ENCODE measurements around the gene TM6SF1.
"Not testable (repeated sequence)": the region's sequence is repeated elsewhere in the genome, so short reads cannot be mapped to it uniquely, and the experiment has no call there.

The TM6SF1 gene

DNA sequence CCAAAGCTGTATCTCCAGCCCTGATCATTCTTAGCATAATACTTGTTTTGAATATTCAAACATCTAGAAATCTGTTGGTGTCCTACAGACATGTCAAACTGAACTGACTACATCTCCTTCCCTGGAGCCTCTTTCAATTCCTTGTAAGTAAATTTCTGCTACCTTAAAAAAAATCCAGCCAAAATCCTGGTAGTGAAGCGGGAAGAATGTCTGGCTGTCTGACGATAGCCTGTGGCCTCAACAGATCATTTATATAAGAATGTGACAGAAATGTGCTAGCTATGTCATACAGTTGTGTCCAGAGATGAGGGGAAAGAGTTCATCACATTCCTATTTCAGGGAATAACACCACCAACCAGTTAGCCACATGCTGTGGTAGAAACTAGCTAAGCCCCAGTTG lies 18.6 kb upstream of the TM6SF1 start:
- DNase-seq (ENCODE audit: low read depth, low spot score): no peak

DNA sequence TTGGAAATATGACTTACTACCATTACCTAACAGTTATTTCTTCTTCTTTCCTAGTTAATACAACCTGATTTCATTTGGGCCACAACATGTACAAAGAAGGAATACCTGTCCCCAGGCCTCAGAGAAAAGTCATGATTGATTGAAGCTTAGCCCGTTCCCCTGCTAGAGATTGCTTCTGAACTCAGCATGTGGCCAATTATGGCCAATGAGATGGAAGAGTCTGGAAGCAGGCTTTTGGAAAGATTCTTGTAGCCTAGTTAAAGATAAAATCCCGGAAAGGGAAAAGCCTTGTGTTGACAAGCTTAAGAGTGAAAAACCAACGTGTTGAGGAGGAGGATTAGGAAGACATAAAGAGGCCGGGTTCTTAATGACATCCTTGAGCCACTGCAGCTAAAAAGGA lies 17.0 kb upstream of the TM6SF1 start:
- no peak for DNase-seq (ENCODE audit: low read depth, low spot score)

DNA sequence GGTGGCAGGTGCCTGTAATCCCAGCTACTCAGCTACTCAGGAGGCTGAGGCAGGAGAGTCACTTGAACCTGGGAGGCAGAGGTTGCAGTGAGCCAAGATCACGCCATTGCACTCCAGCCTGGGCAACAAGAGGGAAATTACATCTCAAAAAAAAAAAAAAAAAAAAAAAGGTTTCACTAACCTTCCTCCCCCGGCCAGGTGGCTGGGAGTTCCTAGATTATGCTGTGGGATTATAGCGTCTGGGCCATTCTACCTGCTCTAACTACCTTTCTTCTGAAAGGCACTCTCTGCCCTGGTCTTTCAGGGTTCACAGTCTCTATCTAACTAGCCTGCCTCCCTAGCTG lies 15.5 kb upstream of the TM6SF1 start:
- DNase-seq (ENCODE audit: low read depth, low spot score): not testable (repeated sequence)

DNA sequence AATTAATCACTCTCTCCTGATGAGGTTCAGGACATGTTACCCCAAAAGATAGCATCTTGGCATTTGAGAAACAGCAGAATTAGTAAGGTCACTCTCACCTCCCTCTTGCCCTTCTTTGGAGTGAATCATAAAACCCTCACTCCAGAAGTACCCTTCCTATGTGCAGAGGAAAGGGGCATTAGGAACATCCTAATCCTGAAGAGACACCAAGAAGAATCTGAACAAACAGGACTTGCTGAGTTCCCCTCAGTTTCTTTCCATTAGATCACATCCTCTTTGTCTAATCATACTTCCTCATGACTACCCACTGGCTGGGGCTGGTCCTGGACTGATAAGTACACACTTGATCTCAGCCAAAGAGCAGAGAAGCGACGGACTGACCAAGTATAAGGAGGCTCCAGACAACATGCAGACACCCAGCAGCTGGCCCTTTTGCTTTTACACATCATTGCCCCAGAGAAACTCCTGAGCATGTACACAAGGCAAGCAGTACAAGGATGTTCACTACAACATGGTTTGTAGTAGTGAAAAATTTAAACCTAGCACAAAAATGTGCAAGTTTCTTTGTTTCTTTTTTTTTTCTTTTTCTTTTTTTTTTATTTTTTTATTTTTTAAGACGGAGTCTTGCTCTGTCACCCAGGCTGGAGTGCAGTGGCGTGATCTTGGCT lies 15.0 kb upstream of the TM6SF1 start:
- DNase-seq (ENCODE audit: low read depth, low spot score): no peak

DNA sequence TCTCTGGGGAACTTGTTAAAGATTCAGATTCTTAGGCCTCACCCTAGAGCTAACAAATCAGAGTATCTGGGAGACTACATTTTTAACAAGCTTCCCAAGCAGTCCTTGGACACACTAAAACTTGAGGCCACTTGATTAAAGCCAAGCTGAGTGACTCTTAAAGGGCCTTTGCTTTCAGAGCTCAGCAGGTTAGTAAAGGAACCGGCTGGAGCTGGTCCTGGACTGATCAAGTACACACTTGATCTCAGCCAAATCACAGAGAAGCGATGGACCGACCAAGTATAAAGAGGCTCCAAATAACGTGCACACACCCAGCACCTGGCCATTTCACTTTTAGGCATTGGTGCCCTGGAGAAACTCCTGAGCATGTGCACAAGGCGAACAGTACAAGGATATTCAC lies 12.9 kb upstream of the TM6SF1 start:
- DNase-seq (ENCODE audit: low read depth, low spot score): no peak

DNA sequence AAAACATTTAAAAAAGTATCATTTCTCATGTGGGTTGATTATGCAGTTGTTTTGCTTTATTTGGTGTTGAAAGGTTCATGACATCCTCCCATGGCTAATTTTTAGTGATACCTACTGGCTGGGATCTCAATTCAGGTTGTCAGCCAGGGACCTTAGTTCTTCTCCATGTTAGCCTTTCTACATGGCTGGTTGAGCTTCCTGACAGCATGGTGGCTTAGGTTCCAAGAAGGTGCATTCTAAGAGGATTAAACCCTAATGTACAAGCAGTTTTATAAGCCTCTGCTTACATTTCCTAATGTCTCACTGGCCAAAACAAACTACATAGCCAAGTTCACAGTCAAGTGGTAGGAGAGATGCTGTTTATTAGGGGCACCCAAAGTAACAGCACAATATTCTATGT lies 9.4 kb upstream of the TM6SF1 start:
- DNase-seq (ENCODE audit: low read depth, low spot score): no peak

DNA sequence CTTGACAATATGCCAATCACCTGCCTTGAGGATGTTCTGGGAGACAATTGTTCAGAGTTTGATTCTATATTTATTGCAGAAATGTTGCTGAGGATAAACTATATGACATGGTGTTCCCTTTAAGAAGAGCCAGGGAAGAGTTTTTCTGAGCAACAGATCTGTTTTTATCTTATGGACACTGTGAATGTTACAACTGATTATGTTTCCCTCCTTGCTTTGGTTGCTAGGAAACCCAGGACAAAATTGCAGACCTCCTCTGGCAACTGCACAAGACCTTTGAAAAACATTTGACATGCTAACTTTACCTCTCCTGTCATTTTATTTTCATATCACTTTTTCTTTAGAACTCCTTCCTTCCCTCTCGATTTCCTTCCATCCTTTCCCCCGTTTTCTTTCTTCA lies 8.2 kb upstream of the TM6SF1 start:
- DNase-seq (ENCODE audit: low read depth, low spot score): no peak

DNA sequence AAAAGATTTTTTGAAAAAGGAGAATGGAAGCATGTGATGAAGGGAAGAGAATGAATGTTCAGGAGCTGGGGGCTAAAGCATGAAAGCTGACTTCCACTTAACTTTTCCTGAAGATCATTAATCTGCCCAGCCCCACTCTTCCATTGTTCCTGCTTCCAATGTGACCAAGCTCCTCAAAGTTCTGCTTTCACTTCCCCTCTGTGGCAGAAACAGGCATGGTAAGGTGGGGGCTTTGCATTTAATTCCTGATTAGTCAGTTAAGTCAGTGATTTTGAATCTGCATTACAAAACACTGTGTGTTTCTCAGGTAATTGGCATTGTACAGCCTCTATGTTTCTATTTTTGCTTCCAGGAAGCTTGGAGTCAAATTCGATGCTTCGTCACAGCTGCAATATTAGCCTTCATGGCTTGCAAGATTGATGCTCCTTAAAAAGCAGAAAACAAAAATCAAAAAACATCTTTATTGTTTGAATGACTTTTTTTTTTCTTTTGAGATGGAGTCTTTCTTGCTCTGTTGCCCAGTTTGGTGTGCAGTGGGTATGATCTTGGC lies 7.3 kb upstream of the TM6SF1 start:
- DNase-seq (ENCODE audit: low read depth, low spot score): no peak

DNA sequence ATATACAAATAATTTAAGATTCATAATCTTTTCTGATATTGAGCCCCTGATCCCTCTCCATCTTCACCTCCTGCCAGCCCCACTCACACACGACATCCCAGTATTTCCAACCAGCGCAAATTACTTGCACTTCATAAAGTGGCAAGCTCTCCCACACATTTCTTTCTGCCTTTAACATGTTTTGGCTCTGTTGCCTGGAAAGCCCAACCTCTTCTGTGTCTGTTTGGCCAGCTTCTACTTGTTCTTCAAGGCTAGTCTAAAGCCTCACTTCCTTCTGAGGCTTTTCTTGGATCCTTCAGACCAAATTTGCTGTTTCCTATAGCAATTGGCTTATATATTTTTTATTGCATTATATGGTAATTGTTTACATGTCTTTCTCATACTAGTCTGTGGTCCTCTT lies 5.1 kb upstream of the TM6SF1 start:
- no peak for DNase-seq (ENCODE audit: low read depth, low spot score)

DNA sequence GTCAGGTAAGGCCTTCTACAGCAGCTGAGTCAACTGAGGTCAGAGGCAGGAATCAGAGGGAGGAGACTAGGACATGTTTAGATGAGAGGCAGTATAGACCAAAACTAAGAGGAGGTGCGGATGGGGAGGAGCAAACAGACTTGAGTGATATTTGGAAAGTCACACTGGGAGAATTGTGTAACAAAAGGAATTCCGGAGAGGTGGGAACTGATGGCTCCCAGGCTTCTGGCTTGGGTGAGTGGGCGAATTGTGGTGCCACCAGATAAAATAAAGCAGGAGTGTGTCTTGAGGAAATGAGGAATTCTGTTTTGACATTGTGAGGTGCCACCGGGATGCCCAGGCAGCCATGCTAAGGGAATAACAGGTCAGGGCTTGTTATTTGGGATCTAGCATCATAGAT lies 3.3 kb upstream of the TM6SF1 start:
- no peak for DNase-seq (ENCODE audit: low read depth, low spot score)

DNA sequence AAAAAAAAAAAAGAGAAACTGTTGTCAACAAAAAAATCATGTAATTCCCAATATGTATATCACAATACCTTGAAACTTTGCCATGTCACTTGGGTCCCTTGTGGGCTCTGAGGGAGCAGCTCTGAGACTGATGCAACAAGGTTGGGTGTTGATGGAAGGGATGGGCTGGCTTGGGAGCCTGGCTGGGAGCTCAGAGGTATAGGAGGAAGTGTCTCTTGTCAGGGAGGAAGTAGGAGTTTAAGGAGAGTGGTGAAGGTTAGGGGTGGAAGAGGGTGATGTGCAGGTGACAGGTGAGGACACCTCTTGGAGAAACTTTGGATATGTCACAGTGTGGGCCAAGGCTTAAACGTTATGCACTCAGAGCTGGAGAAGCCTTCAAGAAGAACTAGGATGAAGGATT lies 2.0 kb upstream of the TM6SF1 start:
- no peak for DNase-seq (ENCODE audit: low read depth, low spot score)

DNA sequence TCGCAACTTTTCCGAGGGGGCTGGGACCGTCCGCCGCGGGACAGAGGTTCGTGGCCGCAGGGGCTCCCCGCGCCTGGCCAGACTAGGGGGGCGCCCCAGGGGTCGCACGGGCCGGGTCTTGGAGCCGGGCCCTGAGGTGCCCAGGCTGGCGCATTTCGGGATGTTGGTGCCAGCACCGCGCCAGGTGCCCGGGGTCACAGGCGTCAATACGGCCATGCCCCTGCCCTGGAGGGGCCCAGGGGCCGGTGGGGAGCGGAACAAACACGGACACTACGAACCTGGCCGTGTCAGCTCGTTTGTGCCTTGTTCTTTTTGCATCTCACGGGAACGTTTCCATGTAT lies 366 bp downstream of the TM6SF1 start:
- DNase-seq (ENCODE audit: low read depth, low spot score): no peak

DNA sequence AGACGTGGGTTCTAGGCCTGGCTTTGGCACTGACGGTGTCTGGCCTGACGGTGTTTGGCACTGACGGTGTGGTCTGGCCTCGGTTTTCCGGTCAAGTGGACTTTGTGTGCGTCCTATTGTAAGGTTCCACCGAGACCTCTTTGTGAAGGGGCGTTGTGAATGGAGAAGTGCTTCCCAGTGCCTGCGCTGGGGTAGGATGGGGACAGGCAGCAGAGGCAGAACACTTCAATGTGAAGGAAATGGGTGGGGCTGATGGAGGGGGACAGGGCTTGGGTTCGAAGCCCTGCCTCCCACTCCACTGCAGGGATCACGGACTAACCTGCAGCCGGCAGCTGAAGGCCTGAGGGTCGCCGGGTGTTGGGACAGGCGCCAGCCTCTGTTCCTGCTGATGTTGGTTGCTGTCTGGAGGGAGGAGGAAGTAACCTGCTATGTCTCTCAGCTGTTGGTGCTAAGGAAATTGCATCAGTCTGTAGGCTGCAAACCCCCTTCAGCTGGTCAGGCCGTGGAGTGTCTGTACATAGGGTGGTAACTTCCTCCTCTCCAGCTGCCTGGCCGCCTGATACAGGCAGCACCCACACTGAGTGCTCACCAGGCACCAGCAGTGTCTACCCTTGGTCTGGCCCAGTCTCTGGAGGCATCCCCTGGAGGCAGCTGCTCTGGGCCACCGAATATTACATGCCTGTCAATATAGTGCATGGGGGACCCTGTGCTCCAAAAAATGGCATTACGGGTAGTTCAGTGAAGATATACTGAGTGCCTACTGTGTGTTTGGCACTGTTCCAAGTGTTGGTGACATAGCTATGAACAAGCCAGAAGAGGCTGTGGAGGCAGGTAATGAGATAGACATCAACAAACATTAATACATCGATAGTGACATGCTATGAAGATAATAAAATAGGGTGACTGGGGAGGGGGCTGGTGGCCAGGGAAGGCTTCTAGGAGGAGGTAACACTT lies 1.1 kb downstream of the TM6SF1 start:
- no peak for DNase-seq (ENCODE audit: low read depth, low spot score)

DNA sequence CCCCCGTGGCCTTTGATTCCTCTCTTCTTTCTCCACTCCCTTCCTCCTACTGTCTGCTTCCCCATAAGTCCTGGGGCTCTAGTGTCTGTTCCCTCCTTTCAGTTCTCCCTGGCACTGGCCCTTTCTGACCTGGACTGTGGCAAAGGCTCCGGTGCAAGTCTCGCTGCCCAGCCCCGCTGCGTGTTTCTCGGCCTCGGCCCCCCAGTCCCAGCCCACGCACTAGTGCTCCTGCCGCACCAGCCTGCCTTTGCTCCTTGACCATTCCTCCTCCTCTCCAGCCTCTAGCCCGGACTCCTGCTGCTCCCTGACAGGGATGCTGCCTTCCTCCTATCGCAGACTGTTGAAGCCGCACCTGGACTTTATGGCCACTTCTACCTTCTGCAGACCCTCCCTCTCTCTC lies 2.1 kb downstream of the TM6SF1 start:
- no peak for DNase-seq (ENCODE audit: low read depth, low spot score)

DNA sequence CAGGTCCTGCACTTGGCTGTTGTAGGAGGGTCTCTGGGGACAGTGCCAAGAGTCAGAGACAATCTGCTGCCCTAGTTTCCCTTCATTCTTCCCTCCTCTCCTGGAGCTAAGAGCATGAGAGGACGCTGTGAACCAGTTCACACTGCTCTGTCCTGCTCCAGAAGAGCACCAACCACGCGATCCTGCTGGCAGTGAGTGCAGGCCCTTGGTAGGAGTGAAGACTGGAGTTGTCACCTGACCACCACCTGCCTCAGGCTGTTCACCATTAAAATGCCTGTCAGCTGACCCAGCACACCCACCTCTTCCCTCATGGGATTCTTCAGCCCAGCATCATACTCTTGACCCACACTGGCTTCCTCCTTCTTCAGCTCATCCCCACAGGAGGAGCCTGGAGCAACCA lies 2.9 kb downstream of the TM6SF1 start:
- no peak for DNase-seq (ENCODE audit: low read depth, low spot score)

DNA sequence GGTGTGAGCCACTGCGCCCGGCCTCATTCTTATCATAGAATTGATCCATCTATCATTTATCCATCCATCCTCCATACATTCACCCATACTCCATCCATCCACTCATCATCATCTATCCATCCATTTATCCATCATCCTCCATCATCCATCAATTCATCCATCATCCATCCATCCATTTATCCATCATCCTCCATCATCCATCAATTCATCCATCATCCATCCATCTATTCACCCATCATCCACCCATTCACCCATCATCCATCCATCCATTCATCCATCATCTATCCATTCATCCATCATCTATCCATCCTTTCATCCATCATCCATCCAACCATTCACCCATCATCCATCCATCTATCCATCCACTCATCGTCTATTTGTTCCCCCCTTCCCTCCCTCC lies 3.7 kb downstream of the TM6SF1 start:
- DNase-seq (ENCODE audit: low read depth, low spot score): no peak

DNA sequence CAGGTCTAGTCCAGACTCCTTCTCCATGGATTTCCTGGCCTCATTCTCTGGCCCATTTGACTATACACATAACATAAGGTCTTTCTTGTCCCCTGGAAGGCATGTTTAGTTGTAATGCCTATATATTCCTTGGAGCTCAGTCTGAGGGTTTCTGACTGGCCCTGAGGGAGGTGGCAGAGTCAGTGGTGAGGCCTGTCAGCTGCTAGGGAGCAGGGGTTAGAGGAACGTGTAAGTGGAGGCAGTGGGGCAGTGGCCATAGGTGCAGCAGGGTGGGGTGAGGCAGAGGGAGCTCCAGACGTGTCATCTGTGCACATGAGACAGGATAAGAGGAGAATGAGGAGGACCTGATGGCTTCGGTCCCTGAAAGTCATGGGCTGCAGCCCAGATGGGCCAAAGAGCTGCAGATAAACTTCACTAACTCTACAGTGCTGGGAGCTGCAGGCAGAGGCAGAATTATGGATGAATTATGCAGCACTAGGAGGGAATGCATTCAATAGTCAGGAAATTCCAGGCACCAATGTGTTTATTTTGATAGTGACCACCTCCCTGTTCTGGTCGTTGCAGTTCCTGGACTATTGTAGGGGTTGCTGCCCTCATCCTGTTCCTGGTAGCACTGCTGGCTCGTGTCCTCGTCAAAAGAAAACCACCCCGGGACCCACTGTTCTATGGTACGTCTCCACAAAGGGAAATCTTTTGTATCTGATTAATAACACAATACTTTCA lies 4.9 kb downstream of the TM6SF1 start:
- no peak for DNase-seq (ENCODE audit: low read depth, low spot score)

DNA sequence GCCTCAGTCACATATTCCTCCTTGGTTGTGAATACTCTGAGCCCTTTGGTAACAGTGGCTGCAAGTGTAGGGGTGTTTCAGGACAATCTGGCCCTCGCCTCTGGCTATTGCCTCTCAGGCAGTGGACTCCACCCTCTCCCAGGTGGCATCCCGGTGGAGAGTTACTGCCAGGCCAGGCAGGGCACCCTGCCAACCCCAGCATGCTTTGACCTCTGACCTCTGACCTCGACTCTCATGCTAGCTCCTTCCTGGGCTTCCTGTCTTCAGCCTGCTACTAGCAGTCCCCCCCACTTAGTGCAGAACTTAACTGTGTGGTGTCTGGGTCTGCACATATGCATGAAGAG lies 5.5 kb downstream of the TM6SF1 start:
- DNase-seq (ENCODE audit: low read depth, low spot score): no peak

DNA sequence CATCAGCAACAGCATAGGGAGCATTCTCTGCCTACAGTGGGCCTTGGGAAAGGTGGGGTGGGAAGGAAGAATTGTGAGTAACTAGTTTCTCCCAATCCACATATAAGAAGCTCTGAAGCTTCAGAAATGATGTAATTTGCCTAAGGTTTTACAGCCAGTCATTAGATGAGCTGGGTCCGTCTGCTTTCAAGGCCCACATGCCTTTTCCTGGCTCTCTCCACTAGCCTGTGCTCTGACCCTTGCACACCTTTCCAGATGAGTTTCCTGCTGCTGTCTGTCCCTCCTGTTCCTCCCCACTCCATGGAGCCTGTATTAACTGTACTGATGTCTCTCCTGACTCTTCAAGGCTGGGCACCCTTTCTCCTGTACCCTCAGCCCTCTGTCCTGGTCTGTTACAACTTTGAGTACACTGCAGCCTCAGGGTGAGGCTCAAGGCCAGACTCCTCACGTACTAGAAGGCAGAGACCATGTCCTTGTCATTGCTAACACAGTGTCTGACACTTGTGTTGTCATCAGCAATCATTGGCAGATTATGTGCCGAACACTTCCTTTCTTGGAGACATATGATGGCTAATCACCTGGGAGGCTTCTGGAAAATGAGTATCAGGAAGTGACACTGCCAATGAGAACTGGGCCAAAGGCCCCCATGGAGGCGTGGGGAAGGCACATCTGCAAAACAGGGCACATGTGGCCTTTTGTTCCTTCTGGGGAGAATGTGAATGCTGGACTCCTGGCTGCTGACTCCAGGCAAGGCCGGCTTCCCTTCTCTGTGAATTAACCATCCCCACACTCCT lies 6.6 kb downstream of the TM6SF1 start:
- DNase-seq (ENCODE audit: low read depth, low spot score): no peak

DNA sequence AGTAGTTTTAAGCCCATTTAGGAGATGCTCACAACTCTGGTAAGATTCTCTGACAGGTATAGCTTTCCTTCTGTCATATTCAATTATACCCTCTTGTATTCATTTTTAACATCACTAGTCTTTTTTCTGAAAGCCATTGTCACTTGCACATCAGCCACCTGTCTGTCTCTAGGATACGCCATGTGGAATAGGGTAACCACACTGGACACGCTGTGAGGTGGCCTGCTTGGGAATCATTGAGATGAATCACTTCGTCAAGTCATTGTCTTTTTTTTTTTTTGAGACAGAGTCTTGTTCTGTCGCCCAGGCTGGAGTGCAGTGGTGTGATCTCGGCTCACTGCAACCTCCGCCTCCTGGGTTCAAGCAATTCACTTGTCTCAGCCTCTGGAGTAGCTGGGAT lies 7.4 kb downstream of the TM6SF1 start:
- DNase-seq (ENCODE audit: low read depth, low spot score): no peak

DNA sequence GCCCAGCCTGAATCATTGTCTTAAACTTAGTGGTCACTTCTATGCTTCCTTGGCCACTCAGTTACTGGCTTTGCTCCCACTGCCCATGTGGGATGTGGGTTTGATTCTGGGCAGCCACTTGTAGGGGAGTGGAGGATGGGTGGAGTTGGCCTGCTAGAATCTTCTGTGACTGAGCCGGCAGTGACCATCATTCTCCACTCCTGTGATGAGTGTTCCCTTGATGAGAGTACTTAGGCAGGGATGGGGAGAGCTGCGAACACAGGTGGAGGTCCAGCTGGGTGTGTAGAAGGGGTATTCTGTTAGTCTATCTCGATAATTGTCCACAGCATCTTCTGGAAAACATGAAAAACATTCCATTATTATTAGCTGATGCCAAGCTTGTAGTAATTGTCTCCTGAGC lies 8.0 kb downstream of the TM6SF1 start:
- DNase-seq (ENCODE audit: low read depth, low spot score): no peak

Data from activated CD4-positive, CD25-positive, alpha-beta regulatory T cell treated with anti-CD3 and anti-CD28 coated beads, Interleukin-2, amount 50 U/mL, for 16 hours (primary cell).